Duodenal mucosa (tissue), 2 donors: ENCODE data around the gene ZNF678.
"Not testable (repeated sequence)": the region's sequence is repeated elsewhere in the genome, so short reads cannot be mapped to it uniquely, and the experiment has no call there.

Experiments used
- H3K27ac ChIP-seq: one replicate; pipeline ENCODE4 v1.7.0; 2013; ENCODE audit warnings: low read depth, low read length
- H3K27me3 ChIP-seq, 2 donors: one replicate each; pipeline ENCODE4 v1.7.0; 2013; ENCODE audit warnings: low read length in 2 of 2, control low read depth in 1 of 2; ENCODE audit not compliant: insufficient read depth in 2 of 2, control insufficient read depth in 1 of 2
- H3K36me3 ChIP-seq, 2 donors: one replicate each; pipeline ENCODE4 v1.7.0; 2013; ENCODE audit warnings: low read length in 2 of 2, control low read depth in 1 of 2; ENCODE audit not compliant: insufficient read depth in 2 of 2, control insufficient read depth in 1 of 2
- H3K4me1 ChIP-seq, 2 donors: one replicate each; pipeline ENCODE4 v1.7.0; 2013; ENCODE audit warnings: low read length in 2 of 2, control low read depth in 1 of 2; ENCODE audit not compliant: insufficient read depth in 2 of 2, control insufficient read depth in 1 of 2
- H3K4me3 ChIP-seq, 2 donors: one replicate each; pipeline ENCODE4 v1.7.0; 2013; ENCODE audit warnings: low read length in 2 of 2, low read depth in 1 of 2
- H3K9ac ChIP-seq, 2 donors: one replicate each; pipeline ENCODE4 v1.7.0; 2013; ENCODE audit warnings: low read length in 2 of 2, low read depth in 1 of 2
- H3K9me3 ChIP-seq, 2 donors: one replicate each; pipeline ENCODE4 v1.7.0; 2013; ENCODE audit warnings: low read length in 2 of 2, control low read depth in 1 of 2; ENCODE audit not compliant: control insufficient read depth in 1 of 2

ZNF678 gene

GRCh38 chr1:227562933-227563323 lies 428 bp upstream of the ZNF678 start:
- no peak overlapping the region for H3K9ac ChIP-seq
- H3K27ac ChIP-seq: no peak overlapping the region
- peaks cover 4 to 6% of the 10 kb centered on the region in 2 donors for H3K27me3 ChIP-seq
- H3K9me3 ChIP-seq: no peaks in the 10 kb centered on the region
- H3K36me3 ChIP-seq: peaks cover 0 to 3% of the 10 kb centered on the region in 2 donors
- H3K4me1 ChIP-seq: peaks cover 0 to 3% of the 10 kb centered on the region in 2 donors
- peak overlapping the region; percentile 85 to 86 for H3K4me3 ChIP-seq

- no peaks in the 10 kb centered on the region for H3K27me3 ChIP-seq
- H3K9me3 ChIP-seq: peaks cover 0 to 3% of the 10 kb centered on the region in 2 donors
- H3K9ac ChIP-seq: no peak overlapping the region
- H3K4me3 ChIP-seq: no peak overlapping the region
- peaks cover 0 to 3% of the 10 kb centered on the region in 2 donors for H3K36me3 ChIP-seq
- H3K4me1 ChIP-seq: peaks cover 0 to 3% of the 10 kb centered on the region in 2 donors
- no peak overlapping the region for H3K27ac ChIP-seq
Measured at GRCh38 chr1:227567256-227567655, 3.9 kb downstream of the ZNF678 start.

GRCh38 chr1:227568593-227568992 lies 5.2 kb downstream of the ZNF678 start:
- peaks cover 0 to 3% of the 10 kb centered on the region in 2 donors for H3K4me1 ChIP-seq

GRCh38 chr1:227572752-227573151 lies 9.4 kb downstream of the ZNF678 start:
- Histone ChIP-seq H3K4me3 (no peak overlapping the region), H3K27me3 (no peaks in the 10 kb centered on the region), H3K9me3 (peaks cover 4 to 23% of the 10 kb centered on the region in 2 donors), H3K9ac (no peak overlapping the region), H3K27ac (no peak overlapping the region), H3K4me1 (no peaks in the 10 kb centered on the region), H3K36me3 (peaks cover 0 to 3% of the 10 kb centered on the region in 2 donors)

More at GRCh38 chr1:227568593-227568992, 5.2 kb downstream of the ZNF678 start:
- H3K4me3 ChIP-seq: no peak overlapping the region
- peaks cover 3% of the 10 kb centered on the region in 2 donors for H3K36me3 ChIP-seq
- peaks cover 0 to 3% of the 10 kb centered on the region in 2 donors for H3K9me3 ChIP-seq
- H3K27ac ChIP-seq: no peak overlapping the region
- H3K27me3 ChIP-seq: no peaks in the 10 kb centered on the region
- H3K9ac ChIP-seq: no peak overlapping the region

GRCh38 chr1:227574926-227575325 lies 11.6 kb downstream of the ZNF678 start:
- Histone ChIP-seq H3K27me3 (no peaks in the 10 kb centered on the region), H3K4me3 (no peak overlapping the region), H3K9me3 (peaks cover 4 to 39% of the 10 kb centered on the region in 2 donors), H3K9ac (no peak overlapping the region), H3K27ac (no peak overlapping the region), H3K36me3 (peaks cover 0 to 7% of the 10 kb centered on the region in 2 donors), H3K4me1 (no peaks in the 10 kb centered on the region)

GRCh38 chr1:227576189-227576588 lies 12.8 kb downstream of the ZNF678 start:
- no peaks in the 10 kb centered on the region for H3K27me3 ChIP-seq
- H3K4me3 ChIP-seq: no peak overlapping the region
- H3K9ac ChIP-seq: no peak overlapping the region
- H3K27ac ChIP-seq: no peak overlapping the region
- no peaks in the 10 kb centered on the region for H3K4me1 ChIP-seq
- peaks cover 4 to 37% of the 10 kb centered on the region in 2 donors for H3K9me3 ChIP-seq
- H3K36me3 ChIP-seq: peaks cover 0 to 7% of the 10 kb centered on the region in 2 donors

- H3K9ac ChIP-seq: no peak overlapping the region
- peaks cover 0 to 7% of the 10 kb centered on the region in 2 donors for H3K36me3 ChIP-seq
- no peaks in the 10 kb centered on the region for H3K27me3 ChIP-seq
- H3K4me3 ChIP-seq: no peak overlapping the region
- H3K9me3 ChIP-seq: peaks cover 4 to 46% of the 10 kb centered on the region in 2 donors
- H3K4me1 ChIP-seq: no peaks in the 10 kb centered on the region
- no peak overlapping the region for H3K27ac ChIP-seq
Measured at GRCh38 chr1:227577500-227577899, 14.1 kb downstream of the ZNF678 start.

GRCh38 chr1:227583354-227583753 lies 20.0 kb downstream of the ZNF678 start:
- H3K9me3 ChIP-seq: peaks cover 17 to 33% of the 10 kb centered on the region in 2 donors
- H3K36me3 ChIP-seq: peaks cover 0 to 13% of the 10 kb centered on the region in 2 donors
- no peaks in the 10 kb centered on the region for H3K4me1 ChIP-seq
- H3K9ac ChIP-seq: no peak overlapping the region
- no peaks in the 10 kb centered on the region for H3K27me3 ChIP-seq
- no peak overlapping the region for H3K27ac ChIP-seq
- H3K4me3 ChIP-seq: no peak overlapping the region

GRCh38 chr1:227586733-227587132 lies 23.4 kb downstream of the ZNF678 start:
- H3K36me3 ChIP-seq: peaks cover 3 to 10% of the 10 kb centered on the region in 2 donors
- H3K27me3 ChIP-seq: no peaks in the 10 kb centered on the region
- no peak overlapping the region for H3K4me3 ChIP-seq
- H3K27ac ChIP-seq: no peak overlapping the region
- no peaks in the 10 kb centered on the region for H3K4me1 ChIP-seq
- peaks cover 15 to 26% of the 10 kb centered on the region in 2 donors for H3K9me3 ChIP-seq
- H3K9ac ChIP-seq: no peak overlapping the region

GRCh38 chr1:227587968-227588367 lies 24.6 kb downstream of the ZNF678 start:
- H3K9me3 ChIP-seq: peaks cover 9 to 26% of the 10 kb centered on the region in 2 donors
- H3K4me3 ChIP-seq: no peak overlapping the region
- H3K36me3 ChIP-seq: peaks cover 3 to 10% of the 10 kb centered on the region in 2 donors
- H3K4me1 ChIP-seq: no peaks in the 10 kb centered on the region
- no peak overlapping the region for H3K9ac ChIP-seq
- no peak overlapping the region for H3K27ac ChIP-seq
- no peaks in the 10 kb centered on the region for H3K27me3 ChIP-seq

- not testable (repeated sequence) for H3K27me3 ChIP-seq, H3K36me3 ChIP-seq, H3K4me1 ChIP-seq, H3K27ac ChIP-seq, H3K4me3 ChIP-seq, H3K9ac ChIP-seq
- H3K9me3 ChIP-seq: peaks cover 9 to 23% of the 10 kb centered on the region in 2 donors
Measured at GRCh38 chr1:227588769-227589168, 25.4 kb downstream of the ZNF678 start.
